Neural cell (in vitro differentiated cells): ENCODE measurements around the gene ANKS1A. TPM values are rescaled to one million over a fixed set of nuclear protein-coding genes. Genes with fewer than 3 reads are reported as not detected.

ENCODE experiments used
- H2AFZ ChIP-seq: fragments of 200-600, 300-800 bp; sonication (generic), shearing (Covaris generic); 2 replicates; pipeline ENCODE4 v1.6.0; 2014; ENCODE audit warnings: low read depth, mild to moderate bottlenecking, antibody characterized with exemption, low read length, moderate library complexity
- H3F3A ChIP-seq: fragments of 200-600 bp; shearing (Covaris generic); 2 replicates; pipeline ENCODE4 v1.6.1; 2016; ENCODE audit warnings: mild to moderate bottlenecking, moderate library complexity, mixed read lengths, antibody characterized with exemption, low read length; ENCODE audit not compliant: insufficient read depth, poor library complexity, severe bottlenecking
- H3K27ac ChIP-seq: fragments of 200-600, 300-800 bp; sonication (generic), shearing (Covaris generic); 2 replicates; pipeline ENCODE4 v1.5.1; 2014; ENCODE audit warnings: mild to moderate bottlenecking, low read length, moderate library complexity
- H3K27me3 ChIP-seq: fragments of 300-800, 200-600 bp; sonication (generic), shearing (Covaris generic); 2 replicates; pipeline ENCODE4 v1.6.0; 2014; ENCODE audit warnings: mild to moderate bottlenecking, low read depth, low read length, moderate library complexity; ENCODE audit not compliant: insufficient read depth
- H3K36me3 ChIP-seq: fragments of 300-800, 200-600 bp; sonication (generic), shearing (Covaris generic); 2 replicates; pipeline ENCODE4 v1.5.1; 2014; ENCODE audit warnings: mild to moderate bottlenecking, antibody characterized with exemption, low read length, moderate library complexity; ENCODE audit not compliant: insufficient read depth
- H3K4me2 ChIP-seq: fragments of 300-800, 200-600 bp; sonication (generic), shearing (Covaris generic); 2 replicates; pipeline ENCODE4 v1.6.0; 2014; ENCODE audit warnings: mild to moderate bottlenecking, low read length
- H3K4me3 ChIP-seq: fragments of 300-800, 200-600 bp; sonication (generic), shearing (Covaris generic); 2 replicates; pipeline ENCODE4 v1.5.1; 2014; ENCODE audit warnings: mild to moderate bottlenecking, low read length, moderate library complexity
- H3K79me2 ChIP-seq: fragments of 200-600 bp; shearing (Covaris generic); replicated peaks from 2 replicates; pipeline ENCODE4 v1.6.0; 2014; ENCODE audit warnings: mild to moderate bottlenecking, low read length, moderate library complexity; ENCODE audit not compliant: insufficient read depth
- H3K9ac ChIP-seq: fragments of 300-800, 200-600 bp; sonication (generic), shearing (Covaris generic); 2 replicates; pipeline ENCODE4 v1.6.1; 2016; ENCODE audit warnings: mild to moderate bottlenecking, low read length, mixed read lengths
- H3K9me2 ChIP-seq: fragments of 200-600 bp; shearing (Covaris generic); 2 replicates; pipeline ENCODE4 v1.6.1; 2016; ENCODE audit warnings: mild to moderate bottlenecking, low read length, mixed read lengths; ENCODE audit not compliant: insufficient read depth
- H3K9me3 ChIP-seq: fragments of 200-600, 300-800 bp; sonication (generic), shearing (Covaris generic); 2 replicates; pipeline ENCODE4 v1.6.1; 2016; ENCODE audit warnings: mild to moderate bottlenecking, mixed run types, low read length, moderate library complexity, mixed read lengths
- H4K20me1 ChIP-seq: fragments of 200-600 bp; shearing (Covaris generic); 2 replicates; pipeline ENCODE4 v1.6.1; 2016; ENCODE audit warnings: mild to moderate bottlenecking, mixed run types; ENCODE audit not compliant: insufficient read depth
- CTCF ChIP-seq: fragments of 450-650 bp; IDR thresholded peaks from 2 replicates; pipeline ENCODE4 v1.5.1; 2014; ENCODE audit warnings: antibody characterized with exemption, mild to moderate bottlenecking, moderate library complexity; ENCODE audit not compliant: poor library complexity, severe bottlenecking
- EP300 ChIP-seq: fragments of 450-650 bp; conservative IDR thresholded peaks from 2 replicates; pipeline ENCODE4 v1.6.1; 2014; ENCODE audit warnings: antibody characterized with exemption, mild to moderate bottlenecking, moderate library complexity; ENCODE audit not compliant: poor library complexity, severe bottlenecking
- EZH2 ChIP-seq: fragments of 200-600, 300-800 bp; shearing (Covaris generic), sonication (generic); IDR thresholded peaks from 2 replicates; pipeline ENCODE4 v1.6.1; 2014; ENCODE audit warnings: antibody characterized with exemption, low read length, borderline replicate concordance, mild to moderate bottlenecking; ENCODE audit not compliant: insufficient read depth, poor library complexity, severe bottlenecking
- MXI1 ChIP-seq: fragments of 450-650 bp; conservative IDR thresholded peaks from 2 replicates; pipeline ENCODE4 v1.6.1; 2014; ENCODE audit warnings: antibody characterized with exemption, mild to moderate bottlenecking; ENCODE audit not compliant: poor library complexity, severe bottlenecking
- POLR2AphosphoS5 ChIP-seq: IDR thresholded peaks from 2 replicates; pipeline ENCODE4 v1.6.1; 2012
- RAD21 ChIP-seq: fragments of 450-650 bp; conservative IDR thresholded peaks from 2 replicates; pipeline ENCODE4 v1.6.1; 2014; ENCODE audit warnings: antibody characterized with exemption, mild to moderate bottlenecking, moderate library complexity
- REST ChIP-seq: IDR thresholded peaks from 2 replicates; pipeline ENCODE4 v1.6.1; 2012; ENCODE audit warnings: borderline replicate concordance
- SMC3 ChIP-seq: fragments of 450-650 bp; conservative IDR thresholded peaks from 2 replicates; pipeline ENCODE4 v1.6.1; 2014; ENCODE audit warnings: antibody characterized with exemption, mild to moderate bottlenecking, moderate library complexity; ENCODE audit not compliant: poor library complexity
- TAF1 ChIP-seq: IDR thresholded peaks from 2 replicates; pipeline ENCODE4 v1.6.1; 2012; ENCODE audit warnings: low read depth
- polyA plus RNA-seq: library from polyadenylated mRNA; depleted of rRNA; stranded (reverse); fragments of >200 nt; gene quantifications from 2 replicates; pipeline ENCODE4 v1.2.3, GENCODE V29; 2014

Gene ANKS1A
- polyA plus RNA-seq, 1 donor from 2014 or later, result 22.6 TPM

GRCh38 chr6:34865107-34865506 lies 23.9 kb upstream of the ANKS1A start:
- H3K27me3 ChIP-seq, result no peaks in the 10 kb centered on the region
- no peak overlapping the region for H2AFZ ChIP-seq
- H3K27ac ChIP-seq, result no peak overlapping the region
- no peaks in the 10 kb centered on the region for H3K9me2 ChIP-seq
- H3K4me3 ChIP-seq, result no peak overlapping the region
- H3K36me3 ChIP-seq, result peaks cover 2% of the 10 kb centered on the region
- no peak overlapping the region for H3K4me2 ChIP-seq
- TF ChIP-seq EZH2 (no peak), RAD21 (no peak), CTCF (no peak), MXI1 (no peak), SMC3 (no peak), TAF1 (no peak)
- no peaks in the 10 kb centered on the region for H3F3A ChIP-seq
- no peak overlapping the region for H3K9ac ChIP-seq
- H3K79me2 ChIP-seq, result no peaks in the 10 kb centered on the region
- no peaks in the 10 kb centered on the region for H4K20me1 ChIP-seq
- H3K9me3 ChIP-seq, result no peaks in the 10 kb centered on the region

- Histone ChIP-seq H3F3A (no peaks in the 10 kb centered on the region), H3K79me2 (no peaks in the 10 kb centered on the region), H4K20me1 (no peaks in the 10 kb centered on the region), H3K27ac (no peak overlapping the region), H3K36me3 (peaks cover 11% of the 10 kb centered on the region), H3K9ac (no peak overlapping the region), H3K27me3 (no peaks in the 10 kb centered on the region), H3K4me2 (no peak overlapping the region), H3K4me3 (no peak overlapping the region), H2AFZ (no peak overlapping the region), H3K9me3 (no peaks in the 10 kb centered on the region), H3K9me2 (no peaks in the 10 kb centered on the region)
- TF ChIP-seq MXI1 (no peak), SMC3 (no peak), TAF1 (no peak), RAD21 (no peak), EP300 (no peak), CTCF (no peak), REST (no peak), EZH2 (no peak), POLR2AphosphoS5 (no peak)
These were observed 22.5 kb upstream of the ANKS1A start for GRCh38 chr6:34866509-34866908.
